Type B pancreatic cell (in vitro differentiated cells): Measurements from ENCODE around the gene CELSR2. TPM values are rescaled to one million over a fixed set of nuclear protein-coding genes. Genes with fewer than 3 reads are reported as not detected.

Source experiments
- DNase-seq: peaks from one replicate; pipeline ENCODE4 v3.0.0; 2021; ENCODE audit warnings: mixed read lengths; ENCODE audit not compliant: unreplicated experiment; ENCODE audit errors: extremely low spot score
- H3K27ac Mint-ChIP-seq: 2 replicates; pipeline ENCODE4 v1.8.0; 2021; ENCODE audit warnings: mild to moderate bottlenecking, mixed read lengths
- H3K27me3 Mint-ChIP-seq: 2 replicates; pipeline ENCODE4 v1.8.0; 2021; ENCODE audit warnings: mixed read lengths
- H3K36me3 Mint-ChIP-seq: 2 replicates; pipeline ENCODE4 v1.8.0; 2021; ENCODE audit warnings: mixed read lengths
- H3K4me1 Mint-ChIP-seq: one replicate; pipeline ENCODE4 v1.8.0; 2021; ENCODE audit warnings: mixed read lengths; ENCODE audit not compliant: unreplicated experiment
- H3K4me3 Mint-ChIP-seq: 2 replicates; pipeline ENCODE4 v1.8.0; 2021; ENCODE audit warnings: mild to moderate bottlenecking, mixed read lengths
- H3K9me3 Mint-ChIP-seq: 2 replicates; pipeline ENCODE4 v1.8.0; 2021; ENCODE audit warnings: mixed read lengths
- total RNA-seq: library from RNA; stranded (reverse); gene quantifications from 2 replicates; pipeline ENCODE4 v1.2.1, GENCODE V29; 2021; ENCODE audit warnings: low replicate concordance
- TF ChIP-seq, protein P1 (sequence below): fragments of 200-600 bp; sonication (generic); conservative IDR thresholded peaks from 2 replicates; pipeline ENCODE4 v1.5.0; 2021; ENCODE audit warnings: antibody characterized with exemption, mild to moderate bottlenecking

CELSR2 gene
- total RNA-seq, 1 donor from 2014 or later = 35.5 TPM

DNA sequence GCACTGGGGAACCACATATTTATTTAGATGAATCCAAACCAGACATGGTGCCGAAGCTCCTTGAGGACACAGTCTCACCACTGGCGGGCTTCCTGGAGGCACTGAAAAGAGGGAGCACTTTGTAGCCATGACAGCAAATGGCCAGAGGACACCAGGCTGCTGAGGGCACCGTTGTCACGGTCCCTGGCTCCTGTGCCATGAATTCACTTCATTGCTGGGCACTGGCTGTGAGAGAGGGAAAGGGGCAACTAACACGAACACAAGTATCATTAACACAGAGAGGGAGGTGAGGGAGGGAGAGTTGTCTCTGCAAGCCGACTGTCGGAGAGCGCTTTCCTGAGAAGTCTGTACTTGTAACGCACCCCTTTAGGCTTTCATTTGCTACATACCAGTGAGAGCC is 43.0 kb downstream of the CELSR2 start:
- Mint-ChIP-seq H3K27ac (no peak overlapping the region), H3K4me1 (peaks cover 6% of the 10 kb centered on the region), H3K27me3 (peaks cover 4% of the 10 kb centered on the region), H3K9me3 (no peaks in the 10 kb centered on the region), H3K36me3 (no peaks in the 10 kb centered on the region), H3K4me3 (no peak overlapping the region)
- DNase-seq = no peak
- TF ChIP-seq, protein P1, sequence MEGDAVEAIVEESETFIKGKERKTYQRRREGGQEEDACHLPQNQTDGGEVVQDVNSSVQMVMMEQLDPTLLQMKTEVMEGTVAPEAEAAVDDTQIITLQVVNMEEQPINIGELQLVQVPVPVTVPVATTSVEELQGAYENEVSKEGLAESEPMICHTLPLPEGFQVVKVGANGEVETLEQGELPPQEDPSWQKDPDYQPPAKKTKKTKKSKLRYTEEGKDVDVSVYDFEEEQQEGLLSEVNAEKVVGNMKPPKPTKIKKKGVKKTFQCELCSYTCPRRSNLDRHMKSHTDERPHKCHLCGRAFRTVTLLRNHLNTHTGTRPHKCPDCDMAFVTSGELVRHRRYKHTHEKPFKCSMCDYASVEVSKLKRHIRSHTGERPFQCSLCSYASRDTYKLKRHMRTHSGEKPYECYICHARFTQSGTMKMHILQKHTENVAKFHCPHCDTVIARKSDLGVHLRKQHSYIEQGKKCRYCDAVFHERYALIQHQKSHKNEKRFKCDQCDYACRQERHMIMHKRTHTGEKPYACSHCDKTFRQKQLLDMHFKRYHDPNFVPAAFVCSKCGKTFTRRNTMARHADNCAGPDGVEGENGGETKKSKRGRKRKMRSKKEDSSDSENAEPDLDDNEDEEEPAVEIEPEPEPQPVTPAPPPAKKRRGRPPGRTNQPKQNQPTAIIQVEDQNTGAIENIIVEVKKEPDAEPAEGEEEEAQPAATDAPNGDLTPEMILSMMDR = no peak

DNA sequence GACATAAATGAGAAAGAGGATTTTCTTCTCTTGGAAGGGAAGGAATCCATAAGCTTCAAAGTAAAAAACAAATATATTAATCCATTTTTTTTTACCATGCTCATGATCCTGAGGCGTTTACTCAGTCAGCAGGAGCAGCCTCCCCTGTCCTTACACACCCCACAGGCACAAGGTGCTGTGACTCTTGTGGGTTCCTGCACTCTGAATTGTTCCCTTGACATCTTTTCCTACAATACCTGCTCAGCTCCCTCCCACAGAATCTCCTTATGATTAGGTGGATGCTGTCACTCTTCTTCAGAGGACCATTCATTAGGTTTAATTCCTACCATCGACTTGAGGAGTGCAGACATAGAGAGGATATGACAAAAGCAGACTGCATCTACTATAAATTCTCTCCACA is 43.7 kb downstream of the CELSR2 start:
- no peaks in the 10 kb centered on the region for H3K36me3 Mint-ChIP-seq
- H3K27ac Mint-ChIP-seq = no peak overlapping the region
- peaks cover 6% of the 10 kb centered on the region for H3K4me1 Mint-ChIP-seq
- H3K27me3 Mint-ChIP-seq = peaks cover 4% of the 10 kb centered on the region
- no peak for DNase-seq
- H3K9me3 Mint-ChIP-seq = no peaks in the 10 kb centered on the region
- TF ChIP-seq, protein P1 = no peak
- H3K4me3 Mint-ChIP-seq = no peak overlapping the region

DNA sequence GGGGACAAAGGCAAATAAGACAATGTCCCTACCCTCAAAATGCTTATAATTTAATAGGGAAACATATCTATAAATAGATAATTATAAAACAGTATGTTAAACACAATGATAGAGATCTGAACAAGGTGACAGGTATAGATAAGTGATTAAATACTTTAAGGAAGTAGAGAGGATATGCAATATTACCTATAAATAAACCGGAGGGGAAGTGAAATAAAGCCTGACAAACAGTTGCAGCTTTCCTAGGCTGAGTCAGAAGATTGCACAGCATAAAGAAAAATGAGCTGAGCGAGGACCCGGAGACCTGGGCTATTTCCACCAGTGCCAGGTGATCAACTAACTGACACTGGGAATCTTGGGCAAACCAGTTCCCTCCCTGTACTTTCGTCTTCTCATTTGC is 45.1 kb downstream of the CELSR2 start:
- no peak overlapping the region for H3K4me3 Mint-ChIP-seq
- H3K36me3 Mint-ChIP-seq = no peaks in the 10 kb centered on the region
- TF ChIP-seq, protein P1 = no peak
- H3K27me3 Mint-ChIP-seq = peaks cover 4% of the 10 kb centered on the region
- DNase-seq = no peak
- H3K4me1 Mint-ChIP-seq = peaks cover 18% of the 10 kb centered on the region
- H3K27ac Mint-ChIP-seq = no peak overlapping the region
- H3K9me3 Mint-ChIP-seq = no peaks in the 10 kb centered on the region

DNA sequence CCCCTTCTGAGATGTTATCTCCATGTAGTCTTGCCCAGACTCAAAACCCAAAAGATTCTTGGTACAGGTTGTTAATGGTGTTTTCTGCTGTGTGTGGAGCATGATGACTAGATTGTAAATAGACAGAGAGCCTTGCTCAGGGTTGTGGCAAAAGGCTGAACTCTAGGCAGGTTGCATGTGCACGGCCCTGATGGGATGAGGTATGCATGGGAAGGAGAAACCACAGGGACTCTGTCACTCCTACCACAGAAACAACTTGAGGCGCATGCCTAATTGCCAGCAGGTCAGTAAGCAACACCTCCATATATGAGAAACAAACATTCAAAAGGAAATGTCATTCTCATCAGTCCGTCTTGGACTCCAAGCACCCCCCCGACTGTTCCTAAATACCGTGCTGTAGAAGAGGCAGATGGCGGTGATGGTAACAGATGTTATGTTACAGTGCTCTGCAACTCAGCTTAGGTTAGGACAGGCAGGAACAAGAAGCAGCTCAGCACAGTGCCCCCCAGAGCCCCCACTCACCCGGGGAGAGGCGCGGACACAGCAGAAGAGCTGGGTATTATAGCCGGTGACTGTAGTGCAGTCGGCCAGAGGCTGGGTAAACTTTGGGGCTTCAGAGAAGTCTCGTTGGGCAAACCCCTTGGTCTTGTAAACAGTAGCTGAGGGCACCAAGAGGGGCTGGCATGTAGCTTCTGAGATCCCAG is 46.5 kb downstream of the CELSR2 start:
- Mint-ChIP-seq H3K27me3 (peaks cover 4% of the 10 kb centered on the region), H3K27ac (no peak overlapping the region), H3K36me3 (no peaks in the 10 kb centered on the region), H3K9me3 (no peaks in the 10 kb centered on the region), H3K4me3 (no peak overlapping the region), H3K4me1 (peaks cover 22% of the 10 kb centered on the region)
- TF ChIP-seq, protein P1 = no peak
- no peak for DNase-seq

DNA sequence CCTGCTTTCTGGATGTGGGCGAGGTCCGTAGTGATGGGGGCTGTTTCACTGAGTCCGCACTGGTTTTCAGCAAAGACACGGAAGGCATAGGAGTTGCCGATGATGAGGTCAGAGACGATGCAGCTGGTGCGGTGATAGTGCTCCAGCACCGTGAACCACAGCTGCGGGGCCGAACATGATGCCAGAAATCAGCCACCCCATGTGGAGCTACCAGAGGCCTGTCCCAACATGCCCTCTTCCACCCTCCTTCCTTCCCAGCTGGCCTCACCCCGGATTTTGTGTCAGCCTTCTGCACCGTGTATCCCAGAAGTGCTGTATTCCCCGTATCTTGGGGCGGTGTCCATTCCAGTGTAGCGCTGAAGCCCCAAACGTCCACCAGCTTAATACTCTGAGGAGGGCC is 47.4 kb downstream of the CELSR2 start:
- H3K27me3 Mint-ChIP-seq = peaks cover 4% of the 10 kb centered on the region
- no peak for DNase-seq
- H3K9me3 Mint-ChIP-seq = no peaks in the 10 kb centered on the region
- TF ChIP-seq, protein P1 = no peak
- H3K4me1 Mint-ChIP-seq = peaks cover 22% of the 10 kb centered on the region
- no peak overlapping the region for H3K4me3 Mint-ChIP-seq
- H3K36me3 Mint-ChIP-seq = no peaks in the 10 kb centered on the region
- H3K27ac Mint-ChIP-seq = no peak overlapping the region
